Kidney epithelial cell (primary cell): ENCODE measurements around the gene MGAT4B. TPM values are rescaled to one million over a fixed set of nuclear protein-coding genes. Genes with fewer than 3 reads are reported as not detected.

Experiments
- DNase-seq: peaks from one replicate; pipeline ENCODE4 v3.0.0-alpha.2; 2010; ENCODE audit warnings: low read depth
- H3K27me3 ChIP-seq: 2 replicates; pipeline ENCODE4 v1.6.0; 2011; ENCODE audit warnings: low read length; ENCODE audit not compliant: control insufficient read depth, insufficient read depth
- H3K36me3 ChIP-seq: 2 replicates; pipeline ENCODE4 v1.5.1; 2011; ENCODE audit warnings: low read length; ENCODE audit not compliant: control insufficient read depth, insufficient read depth
- H3K4me3 ChIP-seq: 2 replicates; pipeline ENCODE4 v1.5.1; 2011; ENCODE audit warnings: low read depth, mild to moderate bottlenecking, control low read depth, low read length
- total RNA-seq: library from RNA; depleted of rRNA; stranded (reverse); fragments of >200 nt; gene quantifications from 2 replicates; pipeline ENCODE4 v1.2.3, GENCODE V29; 2015
- TF ChIP-seq, protein P1 (sequence below): IDR thresholded peaks from 2 replicates; pipeline ENCODE4 v1.5.1; 2011; ENCODE audit warnings: mild to moderate bottlenecking, moderate library complexity, low read length, control low read depth, inconsistent platforms; ENCODE audit not compliant: insufficient read depth, poor library complexity, severe bottlenecking

Gene MGAT4B
- total RNA-seq, 1 donor from 2014 or later: 540 TPM

DNA sequence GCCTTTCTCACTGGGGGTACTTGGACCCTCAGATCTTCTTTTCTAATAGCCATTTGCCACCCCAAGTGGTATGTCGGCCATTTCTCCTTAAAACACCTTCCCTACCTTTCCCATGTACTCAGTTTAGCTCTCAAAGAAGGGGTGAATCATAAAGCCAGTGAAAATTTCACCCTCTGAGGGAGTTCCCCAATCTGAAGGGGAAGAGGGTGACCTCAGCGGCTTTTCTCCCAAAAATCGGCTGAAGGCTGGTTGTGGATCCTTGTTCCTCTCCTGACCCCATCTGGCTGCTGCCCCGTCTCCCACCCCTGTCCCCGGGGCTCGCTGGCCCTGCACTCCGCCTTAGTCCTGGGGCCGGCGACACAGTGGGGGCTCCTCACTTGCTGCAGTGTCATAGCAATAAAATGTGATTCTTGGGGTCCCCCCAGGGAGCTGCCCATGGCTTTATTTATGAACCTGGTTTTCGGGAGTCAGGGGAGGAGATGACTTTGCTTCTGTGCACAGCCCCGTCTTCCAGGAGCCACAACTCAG is 30.2 kb downstream of the MGAT4B start:
- Histone ChIP-seq H3K36me3 (peaks cover 4% of the 10 kb centered on the region), H3K4me3 (no peak overlapping the region), H3K27me3 (no peaks in the 10 kb centered on the region)
- DNase-seq: no peak
- TF ChIP-seq, protein P1, sequence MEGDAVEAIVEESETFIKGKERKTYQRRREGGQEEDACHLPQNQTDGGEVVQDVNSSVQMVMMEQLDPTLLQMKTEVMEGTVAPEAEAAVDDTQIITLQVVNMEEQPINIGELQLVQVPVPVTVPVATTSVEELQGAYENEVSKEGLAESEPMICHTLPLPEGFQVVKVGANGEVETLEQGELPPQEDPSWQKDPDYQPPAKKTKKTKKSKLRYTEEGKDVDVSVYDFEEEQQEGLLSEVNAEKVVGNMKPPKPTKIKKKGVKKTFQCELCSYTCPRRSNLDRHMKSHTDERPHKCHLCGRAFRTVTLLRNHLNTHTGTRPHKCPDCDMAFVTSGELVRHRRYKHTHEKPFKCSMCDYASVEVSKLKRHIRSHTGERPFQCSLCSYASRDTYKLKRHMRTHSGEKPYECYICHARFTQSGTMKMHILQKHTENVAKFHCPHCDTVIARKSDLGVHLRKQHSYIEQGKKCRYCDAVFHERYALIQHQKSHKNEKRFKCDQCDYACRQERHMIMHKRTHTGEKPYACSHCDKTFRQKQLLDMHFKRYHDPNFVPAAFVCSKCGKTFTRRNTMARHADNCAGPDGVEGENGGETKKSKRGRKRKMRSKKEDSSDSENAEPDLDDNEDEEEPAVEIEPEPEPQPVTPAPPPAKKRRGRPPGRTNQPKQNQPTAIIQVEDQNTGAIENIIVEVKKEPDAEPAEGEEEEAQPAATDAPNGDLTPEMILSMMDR: no peak

DNA sequence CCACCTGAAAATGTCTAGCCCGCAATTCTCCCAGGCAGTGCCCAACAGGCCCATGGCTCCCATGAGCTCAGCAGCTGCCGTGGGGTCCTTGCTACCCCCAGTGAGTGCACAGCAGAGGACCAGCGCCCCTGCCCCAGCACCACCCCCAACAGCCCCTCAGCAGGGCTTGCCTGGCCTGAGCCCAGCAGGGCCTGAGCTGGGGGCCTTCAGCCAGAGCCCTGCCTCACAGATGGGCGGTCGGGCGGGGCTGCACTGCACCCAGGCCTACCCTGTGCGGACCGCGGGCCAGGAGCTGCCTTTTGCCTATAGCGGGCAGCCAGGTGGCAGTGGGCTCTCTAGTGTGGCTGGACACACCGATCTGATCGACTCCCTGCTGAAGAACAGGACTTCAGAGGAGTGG is 32.2 kb downstream of the MGAT4B start:
- TF ChIP-seq, protein P1: no peak
- no peak overlapping the region for H3K4me3 ChIP-seq
- peaks cover 7% of the 10 kb centered on the region for H3K36me3 ChIP-seq
- no peaks in the 10 kb centered on the region for H3K27me3 ChIP-seq
- DNase-seq: no peak

DNA sequence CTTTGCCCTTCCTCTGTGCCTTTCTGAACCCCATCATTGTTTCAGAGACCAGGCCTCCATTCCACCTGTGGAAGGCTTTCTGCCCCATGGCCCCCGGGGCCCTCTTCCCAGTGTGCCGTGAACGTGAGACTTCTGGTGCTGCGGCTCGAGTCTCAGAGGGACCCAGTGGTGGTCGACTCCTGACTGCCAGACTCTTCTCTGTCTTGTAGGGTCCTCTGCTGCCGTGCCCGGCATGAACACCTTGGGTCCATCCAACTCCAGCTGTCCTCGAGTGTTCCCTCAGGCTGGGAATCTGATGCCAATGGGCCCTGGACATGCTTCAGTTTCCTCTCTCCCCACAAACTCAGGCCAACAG is 33.0 kb downstream of the MGAT4B start:
- H3K36me3 ChIP-seq: peaks cover 8% of the 10 kb centered on the region

DNA sequence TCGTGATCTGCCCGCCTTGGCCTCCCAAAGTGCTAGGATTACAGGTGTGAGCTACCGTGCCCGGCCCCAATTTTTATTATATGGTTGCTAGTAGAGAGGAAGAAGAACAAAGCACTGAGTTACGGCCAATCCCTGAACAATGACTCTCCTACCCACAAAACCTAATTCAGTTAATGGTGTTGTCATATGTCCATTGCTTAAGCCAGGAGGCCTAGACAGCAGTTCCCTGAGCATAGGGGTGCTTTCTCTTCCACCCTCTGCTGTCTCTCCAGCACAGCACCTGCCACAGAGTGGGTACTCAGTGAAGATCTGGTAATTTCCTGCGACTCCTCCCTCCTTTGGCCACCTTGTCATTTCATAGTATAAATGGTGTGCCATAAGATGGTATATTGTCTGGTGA is 34.3 kb downstream of the MGAT4B start:
- TF ChIP-seq, protein P1: no peak
- Histone ChIP-seq H3K36me3 (peaks cover 8% of the 10 kb centered on the region), H3K27me3 (no peaks in the 10 kb centered on the region), H3K4me3 (no peak overlapping the region)
- DNase-seq: no peak

More for the DNA sequence above, 33.0 kb downstream of the MGAT4B start:
- no peak overlapping the region for H3K4me3 ChIP-seq
- no peak for DNase-seq
- TF ChIP-seq, protein P1: no peak
- no peaks in the 10 kb centered on the region for H3K27me3 ChIP-seq

DNA sequence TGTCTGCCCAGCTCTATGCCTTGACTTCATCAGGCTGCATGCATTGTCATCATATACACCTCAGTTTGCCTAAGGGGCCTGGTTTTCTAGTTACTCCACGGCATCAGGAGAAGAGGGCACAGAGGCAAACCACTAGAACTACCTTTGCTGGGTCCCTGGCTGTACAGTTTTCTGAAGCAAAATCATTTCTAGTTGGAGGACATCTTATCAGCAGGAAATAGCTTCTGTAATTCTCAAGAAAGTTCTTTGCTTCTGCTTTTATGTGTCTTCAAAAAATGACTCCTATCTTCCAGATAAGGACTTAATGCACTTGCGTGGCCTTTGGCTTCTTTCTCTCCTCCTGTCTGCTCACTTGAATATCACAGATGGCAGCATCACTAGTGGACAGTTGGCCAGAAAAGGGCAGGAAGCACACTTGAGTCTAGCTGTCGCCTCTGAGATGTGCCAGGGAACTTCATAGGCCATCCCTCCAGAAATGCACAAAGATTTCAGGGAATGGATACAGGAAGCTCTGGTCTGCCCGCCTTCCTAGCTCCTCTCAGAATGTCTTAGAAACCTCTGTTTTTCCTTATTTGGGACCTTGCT is 35.3 kb downstream of the MGAT4B start:
- Histone ChIP-seq H3K27me3 (no peaks in the 10 kb centered on the region), H3K4me3 (no peak overlapping the region), H3K36me3 (peaks cover 8% of the 10 kb centered on the region)
- no peak for DNase-seq
- TF ChIP-seq, protein P1: no peak

DNA sequence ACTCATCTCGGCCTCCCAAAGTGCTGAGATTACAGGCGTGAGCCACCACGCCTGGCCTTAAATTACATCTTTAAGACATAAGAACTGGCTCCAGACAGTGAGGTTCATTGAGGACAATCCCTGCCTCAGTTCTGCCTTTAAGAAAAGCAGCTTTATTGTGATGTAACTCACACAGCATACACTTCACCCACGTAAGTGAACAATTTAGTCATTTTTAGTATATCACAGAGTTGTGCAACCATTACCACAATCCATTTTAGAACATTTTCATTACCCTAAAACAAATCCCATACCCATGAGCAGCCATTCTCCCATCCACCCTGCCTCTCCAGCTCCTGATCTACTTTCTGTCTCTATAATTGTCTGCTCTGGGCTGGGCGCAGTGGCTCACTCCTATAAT is 36.9 kb downstream of the MGAT4B start:
- TF ChIP-seq, protein P1: no peak
- no peaks in the 10 kb centered on the region for H3K27me3 ChIP-seq
- no peak for DNase-seq
- H3K36me3 ChIP-seq: peaks cover 8% of the 10 kb centered on the region
- no peak overlapping the region for H3K4me3 ChIP-seq
